ENCODE data around the gene SELENOW.

GRCh38 chr19:47769534-47769933 lies 9.0 kb upstream of the SELENOW start:
- TF ChIP-seq CTCF (IDR thresholded peaks at IDR 0.05; ENCODE audit: control extremely low read depth in 1 of 3, insufficient read depth in 1 of 3, low read depth in 1 of 3, low read length in 3 of 3) (no peak), EZH2 (IDR thresholded peaks at IDR 0.05; ENCODE audit: low read depth, low read length, severe bottlenecking) (no peak), POLR2A (IDR thresholded peaks at IDR 0.05; ENCODE audit: control extremely low read depth in 1 of 2, low read depth in 2 of 2, low read length in 2 of 2) (no peak), YY1 (IDR thresholded peaks at IDR 0.05; ENCODE audit: low read depth, low read length) (no peak), SIN3A (conservative IDR thresholded peaks at IDR 0.05 in 1 of 2, IDR thresholded peaks at IDR 0.05 in 1 of 2; ENCODE audit: low read depth in 1 of 2, low read length in 2 of 2) (no peak), CBX5 (IDR thresholded peaks at IDR 0.05; ENCODE audit: low read depth, low read length) (no peak), SP1 (IDR thresholded peaks at IDR 0.05; ENCODE audit: low read depth, low read length) (no peak), CHD1 (IDR thresholded peaks at IDR 0.05; ENCODE audit: low read depth, low read length) (no peak), BACH1 (IDR thresholded peaks at IDR 0.05; ENCODE audit: low read length) (no peak)

Measured in H1 (cell line).